RWPE2 (cell line): ENCODE data around the gene NOC2L.

Experiments used
- ATAC-seq: fragments of 200-7000 bp; cut with Tn5 transposase; 3 replicates; pipeline ENCODE4 v1.9.1; 2021; ENCODE audit warnings: low read depth
- DNase-seq: peaks from one replicate; pipeline ENCODE4 v3.0.0-alpha.2; 2020; ENCODE audit warnings: low spot score
- H3K27ac ChIP-seq: fragments of 450-650 bp; 2 replicates; pipeline ENCODE4 v1.5.1; 2017; ENCODE audit warnings: mild to moderate bottlenecking; ENCODE audit not compliant: poor library complexity, severe bottlenecking
- H3K27me3 ChIP-seq: fragments of 250-450 bp; sonication (Bioruptor Pico); 2 replicates; pipeline ENCODE4 v1.5.1; 2021; ENCODE audit warnings: mild to moderate bottlenecking, moderate library complexity; ENCODE audit not compliant: insufficient read depth, poor library complexity, severe bottlenecking
- H3K36me3 ChIP-seq: fragments of 250-450 bp; sonication (Bioruptor Pico); 2 replicates; pipeline ENCODE4 v1.5.1; 2020; ENCODE audit warnings: low read depth, mild to moderate bottlenecking, moderate library complexity
- H3K4me1 ChIP-seq: fragments of 250-450 bp; sonication (Bioruptor Pico); 2 replicates; pipeline ENCODE4 v1.5.1; 2021; ENCODE audit warnings: mild to moderate bottlenecking, moderate library complexity; ENCODE audit not compliant: insufficient read depth, poor library complexity, severe bottlenecking
- H3K4me3 ChIP-seq: fragments of 250-450 bp; sonication (Bioruptor Pico); 2 replicates; pipeline ENCODE4 v1.5.1; 2021; ENCODE audit warnings: mild to moderate bottlenecking, moderate library complexity; ENCODE audit not compliant: severe bottlenecking
- H3K9me3 ChIP-seq: fragments of 250-450 bp; sonication (Bioruptor Pico); 2 replicates; pipeline ENCODE4 v1.5.1; 2021; ENCODE audit warnings: mild to moderate bottlenecking, moderate library complexity; ENCODE audit not compliant: severe bottlenecking
- TF ChIP-seq, protein P1 (sequence below): fragments of 450-650 bp; IDR thresholded peaks from one replicate; pipeline ENCODE4 v1.5.1; 2017; ENCODE audit warnings: mild to moderate bottlenecking, moderate library complexity; ENCODE audit not compliant: poor library complexity, severe bottlenecking

Gene NOC2L

DNA sequence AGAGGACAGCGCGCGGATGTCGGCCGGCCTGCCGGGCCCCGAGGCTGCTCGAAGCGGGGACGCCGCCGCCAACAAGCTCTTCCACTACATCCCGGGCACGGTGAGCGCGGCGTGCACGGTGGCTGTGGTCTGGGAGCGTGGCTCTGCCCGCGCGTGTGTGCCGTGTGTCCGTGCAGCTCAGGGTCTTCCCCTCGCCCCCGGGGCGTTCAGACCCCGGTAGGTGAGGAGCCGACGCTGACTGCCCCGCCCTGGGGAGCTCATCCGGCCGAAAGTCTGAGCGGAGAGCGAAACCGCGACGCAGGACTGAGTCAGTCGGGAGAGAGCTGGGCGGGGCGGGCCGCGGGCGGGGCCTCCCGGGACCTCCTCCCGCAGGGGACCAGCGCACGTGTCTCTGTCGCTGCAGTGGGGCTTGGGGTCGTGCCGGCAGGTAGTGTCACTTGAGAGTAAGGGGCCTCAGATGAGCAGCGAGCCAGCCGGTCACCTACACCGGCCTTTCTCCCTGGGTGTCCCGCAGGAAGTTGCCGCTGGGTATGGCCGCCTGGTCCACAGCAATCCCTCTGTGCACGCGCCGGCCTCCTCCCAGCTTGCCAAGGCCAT lies 7.7 kb upstream of the NOC2L start:
- Histone ChIP-seq H3K4me1 (no peaks in the 10 kb centered on the region), H3K27ac (peak overlapping the region; percentile 89), H3K36me3 (peaks cover 11% of the 10 kb centered on the region), H3K4me3 (peak overlapping the region; percentile 61), H3K9me3 (no peaks in the 10 kb centered on the region), H3K27me3 (no peaks in the 10 kb centered on the region)
- TF ChIP-seq, protein P1, sequence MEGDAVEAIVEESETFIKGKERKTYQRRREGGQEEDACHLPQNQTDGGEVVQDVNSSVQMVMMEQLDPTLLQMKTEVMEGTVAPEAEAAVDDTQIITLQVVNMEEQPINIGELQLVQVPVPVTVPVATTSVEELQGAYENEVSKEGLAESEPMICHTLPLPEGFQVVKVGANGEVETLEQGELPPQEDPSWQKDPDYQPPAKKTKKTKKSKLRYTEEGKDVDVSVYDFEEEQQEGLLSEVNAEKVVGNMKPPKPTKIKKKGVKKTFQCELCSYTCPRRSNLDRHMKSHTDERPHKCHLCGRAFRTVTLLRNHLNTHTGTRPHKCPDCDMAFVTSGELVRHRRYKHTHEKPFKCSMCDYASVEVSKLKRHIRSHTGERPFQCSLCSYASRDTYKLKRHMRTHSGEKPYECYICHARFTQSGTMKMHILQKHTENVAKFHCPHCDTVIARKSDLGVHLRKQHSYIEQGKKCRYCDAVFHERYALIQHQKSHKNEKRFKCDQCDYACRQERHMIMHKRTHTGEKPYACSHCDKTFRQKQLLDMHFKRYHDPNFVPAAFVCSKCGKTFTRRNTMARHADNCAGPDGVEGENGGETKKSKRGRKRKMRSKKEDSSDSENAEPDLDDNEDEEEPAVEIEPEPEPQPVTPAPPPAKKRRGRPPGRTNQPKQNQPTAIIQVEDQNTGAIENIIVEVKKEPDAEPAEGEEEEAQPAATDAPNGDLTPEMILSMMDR, result no peak
- DNase-seq, result no peak
- ATAC-seq, result peak; percentile 77

DNA sequence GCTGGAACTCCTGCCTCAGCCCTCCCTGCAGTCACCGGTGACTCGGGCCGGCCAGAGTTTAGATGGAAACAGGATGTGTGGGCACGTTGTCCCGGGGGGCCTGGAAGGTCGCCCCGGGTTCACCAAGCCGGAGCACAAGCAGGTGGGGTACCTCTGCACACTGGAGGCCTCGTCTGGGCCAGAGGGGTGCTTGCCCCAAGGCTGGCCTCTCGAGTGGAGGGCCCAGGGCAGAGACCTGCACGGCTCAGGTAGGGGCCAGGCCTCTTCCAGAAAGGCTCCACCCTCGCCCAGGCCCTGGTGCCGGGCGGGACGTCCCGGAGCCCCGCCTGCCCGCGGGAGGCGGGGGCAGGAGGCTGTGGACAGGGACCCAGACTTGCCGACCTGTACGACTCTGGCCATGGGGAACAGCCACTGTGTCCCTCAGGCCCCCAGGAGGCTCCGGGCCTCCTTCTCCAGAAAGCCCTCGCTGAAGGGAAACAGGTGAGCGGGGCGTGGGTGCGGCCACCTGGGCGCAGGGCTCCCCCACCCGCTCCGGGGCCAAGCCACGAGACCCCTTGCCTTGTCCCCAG lies 7.2 kb upstream of the NOC2L start, which contains the start of gene PLEKHN1:
Gene PLEKHN1, plus strand, starts transcription at position 348 of the 569 bp plus-strand sequence. Its CDS starts 50 bp downstream, at position 398.
- no peaks in the 10 kb centered on the region for H3K27me3 ChIP-seq
- peak within 1 kb of the TSS; percentile 61 for H3K4me3 ChIP-seq
- H3K4me1 ChIP-seq, result no peaks in the 10 kb centered on the region
- ATAC-seq (peak; percentile 87), DNase-seq (no peak)
- TF ChIP-seq, protein P1, result no peak
- peaks cover 11% of the 10 kb centered on the region for H3K36me3 ChIP-seq
- no peaks in the 10 kb centered on the region for H3K9me3 ChIP-seq
- peak within 1 kb of the TSS; percentile 89 for H3K27ac ChIP-seq

DNA sequence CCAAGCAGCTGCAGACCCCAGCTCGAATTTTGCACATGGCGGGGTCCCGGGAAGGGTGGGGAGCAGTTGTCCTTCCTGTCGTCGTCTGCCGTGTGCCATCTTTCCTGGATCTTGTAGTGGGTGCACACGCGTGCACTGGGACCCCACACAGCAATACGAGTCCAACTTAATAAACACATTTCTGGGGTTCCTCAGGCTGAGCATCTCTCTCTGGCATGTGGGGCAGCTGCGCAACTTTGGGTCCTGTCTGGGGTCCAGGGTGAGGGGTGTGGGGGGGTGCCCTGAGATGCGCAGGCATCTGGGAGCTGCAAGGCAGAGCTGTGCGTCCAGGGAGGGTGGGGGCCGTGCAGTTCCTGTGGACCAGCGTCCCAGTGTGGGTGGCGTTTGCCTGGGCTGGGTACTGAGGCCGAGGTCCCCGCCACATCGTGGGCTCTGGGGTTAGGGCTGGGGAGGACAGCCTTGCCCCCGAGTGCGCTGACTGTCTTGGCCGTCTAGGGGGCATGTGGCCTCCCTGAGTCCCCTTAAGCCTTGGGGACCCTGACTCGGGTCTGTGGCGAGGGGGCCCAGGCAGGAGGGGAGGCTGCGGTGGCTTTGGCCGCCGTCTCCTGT lies 6.6 kb upstream of the NOC2L start:
- ATAC-seq, result peak; percentile 0; the same call in 1 of the 3 replicates
- no peak for DNase-seq
- Histone ChIP-seq H3K4me3 (peak overlapping the region; percentile 61), H3K4me1 (no peaks in the 10 kb centered on the region), H3K27ac (peak overlapping the region; percentile 89), H3K9me3 (no peaks in the 10 kb centered on the region), H3K36me3 (peaks cover 11% of the 10 kb centered on the region), H3K27me3 (no peaks in the 10 kb centered on the region)
- TF ChIP-seq, protein P1, result no peak

DNA sequence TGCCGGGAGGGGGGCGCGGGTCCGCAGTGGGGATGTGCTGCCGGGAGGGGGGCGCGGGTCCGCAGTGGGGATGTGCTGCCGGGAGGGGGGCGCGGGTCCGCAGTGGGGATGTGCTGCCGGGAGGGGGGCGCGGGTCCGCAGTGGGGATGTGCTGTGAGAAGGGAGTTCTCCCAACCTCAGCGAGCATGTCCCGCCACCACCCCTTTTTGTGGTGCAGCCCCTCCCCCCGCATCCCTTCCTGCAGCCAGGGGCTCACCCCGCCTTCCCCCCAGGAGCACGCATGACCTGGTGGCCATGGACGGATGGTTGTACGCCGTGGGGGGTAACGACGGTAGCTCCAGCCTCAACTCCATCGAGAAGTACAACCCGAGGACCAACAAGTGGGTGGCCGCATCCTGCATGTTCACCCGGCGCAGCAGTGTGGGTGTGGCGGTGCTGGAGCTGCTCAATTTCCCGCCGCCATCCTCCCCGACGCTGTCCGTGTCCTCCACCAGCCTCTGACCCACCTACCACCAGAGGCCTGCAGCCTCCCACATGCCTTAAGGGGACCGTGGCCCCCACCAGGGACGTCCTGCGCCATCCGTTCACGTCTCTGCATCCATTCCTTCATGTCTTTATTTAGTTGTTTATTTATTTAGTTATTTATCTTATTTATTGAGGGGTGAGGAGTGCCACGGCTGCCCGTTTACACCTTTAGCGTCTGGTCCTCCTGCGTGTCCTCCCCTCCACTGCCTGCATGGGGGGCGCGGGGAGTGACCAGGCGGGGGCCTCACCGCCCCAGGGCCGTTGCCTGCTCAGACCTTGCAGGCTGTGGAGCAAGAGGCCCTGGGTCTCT lies 5.9 kb upstream of the NOC2L start:
- H3K9me3 ChIP-seq, result no peaks in the 10 kb centered on the region
- DNase-seq, result no peak
- no peak for ATAC-seq
- no peaks in the 10 kb centered on the region for H3K4me1 ChIP-seq
- no peaks in the 10 kb centered on the region for H3K27me3 ChIP-seq
- no peak overlapping the region for H3K4me3 ChIP-seq
- H3K36me3 ChIP-seq, result peaks cover 11% of the 10 kb centered on the region
- TF ChIP-seq, protein P1, result no peak
- H3K27ac ChIP-seq, result peak overlapping the region; percentile 89
